GM21381 (cell line): ENCODE measurements around the gene ADAMTS18.

Experiments used
- ATAC-seq: cut with Tn5 transposase; IDR thresholded peaks from one replicate; pipeline ENCODE4 v1.9.1; 2021; ENCODE audit warnings: mild to moderate bottlenecking, moderate library complexity; ENCODE audit not compliant: unreplicated experiment

The ADAMTS18 gene

DNA sequence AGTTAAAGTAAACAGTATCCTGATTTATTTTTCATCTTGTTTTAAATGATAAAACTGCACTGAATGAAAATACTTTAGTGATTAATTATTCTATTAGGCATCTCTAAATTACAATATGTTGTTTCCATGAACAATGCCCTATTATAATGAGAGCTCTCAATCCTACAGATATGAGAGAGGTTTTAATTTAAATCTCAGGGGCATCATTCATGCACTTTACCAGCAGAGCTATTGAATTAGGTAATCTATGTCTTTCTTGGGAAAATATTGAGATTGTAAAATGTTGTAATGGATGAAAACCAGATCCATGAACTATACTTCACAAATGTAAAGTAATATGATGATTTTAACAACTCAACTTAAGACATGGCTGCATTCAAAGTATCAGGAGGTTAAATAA is 103.8 kb downstream of the ADAMTS18 start:
- no peak for ATAC-seq

DNA sequence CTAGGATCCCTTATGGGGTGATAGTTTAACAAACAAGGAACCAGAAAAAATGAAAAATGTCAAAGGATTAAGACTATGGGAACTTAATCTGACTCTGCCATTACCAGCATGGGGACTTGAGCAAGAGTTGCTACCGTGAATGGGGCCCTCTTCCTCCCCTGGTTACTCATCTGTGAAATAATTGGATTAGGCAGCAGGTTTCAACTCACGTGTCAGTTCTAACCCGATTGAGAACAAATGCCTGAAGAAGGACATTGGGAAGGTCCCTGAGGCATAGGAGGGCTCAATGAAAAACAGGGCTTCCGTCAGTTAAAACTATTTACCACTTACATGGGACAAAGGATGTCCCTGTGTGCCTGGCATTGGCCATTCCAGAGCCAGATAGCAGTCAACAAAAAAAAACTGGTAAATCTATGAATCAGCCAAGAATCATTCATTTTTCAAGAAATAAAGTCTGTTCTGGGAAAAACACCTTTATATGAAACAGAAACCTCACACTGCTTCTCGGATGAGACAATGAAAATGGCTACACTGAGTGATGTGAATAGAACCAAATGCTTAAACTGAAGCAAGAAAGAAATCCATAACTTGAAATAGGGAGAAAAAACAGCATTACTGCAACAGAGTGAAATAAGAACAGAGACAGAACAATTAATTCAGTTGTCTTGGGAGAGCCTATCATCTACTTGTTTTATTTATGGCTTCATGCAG is 104.3 kb downstream of the ADAMTS18 start:
- ATAC-seq: no peak

DNA sequence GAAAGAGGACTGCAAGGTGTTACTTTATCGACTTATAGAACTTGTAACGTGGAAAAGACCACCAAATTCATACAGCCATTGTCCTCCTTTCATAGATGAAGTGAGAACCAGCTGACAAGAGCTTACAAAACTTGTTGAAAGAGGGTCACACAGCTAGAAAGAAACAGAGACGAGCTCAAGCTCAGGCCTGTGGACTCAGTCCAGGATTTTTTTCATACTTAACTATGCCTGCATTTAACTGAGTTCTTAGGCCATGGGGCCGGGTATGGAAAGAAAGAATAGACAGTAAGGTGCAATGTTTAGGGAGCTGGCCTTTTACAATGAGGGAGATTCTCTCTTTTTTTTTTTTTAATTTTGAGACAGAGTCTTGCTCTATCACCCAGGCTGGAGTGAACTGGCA is 106.1 kb downstream of the ADAMTS18 start:
- no peak for ATAC-seq

DNA sequence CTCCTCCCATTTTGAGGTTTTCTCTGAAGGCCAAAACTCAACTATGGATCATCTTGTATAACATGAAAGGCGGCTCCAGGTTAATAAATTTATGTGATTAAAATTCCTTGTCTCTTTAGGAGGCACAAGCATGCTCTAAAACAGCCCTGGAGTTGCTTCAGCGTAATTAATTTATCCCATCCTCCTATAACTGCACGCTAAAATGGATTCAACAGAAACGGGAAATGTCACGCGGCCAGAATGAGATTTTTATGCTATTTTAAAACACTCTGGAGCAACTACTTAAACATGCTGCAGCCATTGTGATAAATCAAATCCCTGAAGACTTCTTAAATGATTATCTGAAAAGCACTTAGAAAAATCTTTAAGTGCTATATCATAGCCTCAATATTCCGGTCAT is 106.6 kb downstream of the ADAMTS18 start:
- no peak for ATAC-seq

DNA sequence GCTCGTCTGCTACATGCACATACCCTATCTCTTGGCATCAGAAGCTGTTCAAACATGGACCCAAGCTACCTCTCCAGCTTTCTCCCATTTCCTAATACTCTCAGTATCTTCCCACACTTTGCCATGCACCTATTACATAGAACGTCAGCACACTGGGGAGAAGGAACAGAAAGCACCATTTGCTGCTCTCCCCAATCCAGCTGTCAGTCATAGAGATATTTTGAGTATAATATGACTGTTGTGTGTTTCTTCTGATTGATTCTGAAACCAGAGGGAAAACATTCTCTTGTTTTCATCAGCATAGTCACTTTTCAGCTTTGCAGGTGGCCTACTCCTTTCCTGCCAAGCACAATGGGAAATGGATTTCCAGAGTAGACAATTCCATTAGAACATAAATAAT is 107.1 kb downstream of the ADAMTS18 start:
- no peak for ATAC-seq

DNA sequence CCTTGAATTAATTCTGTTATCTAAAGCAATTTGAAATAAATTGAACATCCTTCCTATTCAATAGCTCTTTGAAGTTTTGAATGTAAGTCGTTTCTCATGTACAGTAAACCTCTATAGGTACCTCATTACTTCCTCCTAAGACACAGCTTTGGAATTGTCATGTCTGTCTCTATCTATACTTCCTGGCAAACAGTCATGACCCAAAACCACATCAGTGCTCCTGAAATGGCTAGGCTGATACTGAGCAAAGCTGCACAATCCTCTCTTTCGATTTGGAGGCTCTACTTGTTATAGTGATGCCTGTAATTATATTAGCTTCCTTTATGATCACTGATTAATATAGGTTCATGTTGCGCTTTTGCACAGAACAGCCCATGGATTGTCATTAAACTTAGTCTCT is 110.1 kb downstream of the ADAMTS18 start:
- ATAC-seq: no peak

DNA sequence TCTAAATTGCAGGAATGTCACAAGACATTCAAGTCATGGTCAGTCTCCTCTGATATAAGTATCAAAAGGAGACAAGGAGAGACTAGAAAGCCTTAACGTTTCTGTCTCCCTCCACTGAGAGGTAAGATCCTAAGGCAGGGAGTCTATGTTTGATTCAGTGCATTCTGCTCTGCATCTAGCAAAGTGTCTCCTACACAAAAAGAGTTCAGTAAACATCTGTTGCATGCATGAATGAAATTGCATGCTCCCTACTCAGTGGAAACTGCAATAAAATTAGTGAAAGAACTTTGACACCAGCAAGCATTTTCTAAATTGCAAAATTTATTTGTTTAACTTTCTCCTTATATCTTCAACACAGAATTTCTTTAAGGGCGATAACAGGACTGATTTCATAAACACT is 111.1 kb downstream of the ADAMTS18 start:
- ATAC-seq: no peak

DNA sequence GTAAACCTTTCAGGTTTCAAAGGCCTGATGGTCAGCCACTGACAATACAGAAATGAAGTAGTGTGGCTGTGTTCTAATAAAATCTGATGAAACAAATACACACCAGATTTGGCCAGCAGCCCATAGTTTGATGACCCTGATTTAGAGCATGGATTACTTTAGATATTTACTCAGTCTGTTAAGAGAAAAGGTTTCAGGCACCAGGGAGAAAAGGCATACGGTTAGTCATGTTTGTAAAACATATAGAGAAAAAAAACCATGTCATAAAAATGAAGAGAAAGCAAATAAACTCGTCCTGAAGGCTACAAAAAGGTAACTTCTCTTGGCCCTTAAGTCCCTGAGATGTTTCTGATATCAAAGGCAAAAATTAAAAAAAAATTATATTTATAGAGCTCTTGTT is 112.1 kb downstream of the ADAMTS18 start:
- no peak for ATAC-seq

DNA sequence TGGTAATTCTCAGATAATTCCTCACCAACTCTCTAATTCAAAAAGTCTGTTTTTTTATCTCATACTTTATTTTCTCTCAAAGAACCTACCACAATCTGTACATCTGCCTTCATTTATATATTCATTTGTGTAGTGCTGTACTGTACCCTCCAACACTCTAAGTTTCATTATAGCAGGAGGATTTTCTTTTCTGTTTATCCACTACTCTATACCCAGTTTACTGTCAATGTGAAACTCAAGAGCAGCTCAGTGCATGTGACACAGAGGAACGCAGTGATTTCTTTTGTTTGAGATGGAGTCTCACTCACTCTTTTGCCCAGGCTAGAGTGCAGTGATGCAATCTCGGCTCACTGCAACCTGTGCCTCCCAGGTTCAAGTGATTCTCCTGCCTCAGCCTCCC is 117.8 kb downstream of the ADAMTS18 start:
- ATAC-seq: no peak

DNA sequence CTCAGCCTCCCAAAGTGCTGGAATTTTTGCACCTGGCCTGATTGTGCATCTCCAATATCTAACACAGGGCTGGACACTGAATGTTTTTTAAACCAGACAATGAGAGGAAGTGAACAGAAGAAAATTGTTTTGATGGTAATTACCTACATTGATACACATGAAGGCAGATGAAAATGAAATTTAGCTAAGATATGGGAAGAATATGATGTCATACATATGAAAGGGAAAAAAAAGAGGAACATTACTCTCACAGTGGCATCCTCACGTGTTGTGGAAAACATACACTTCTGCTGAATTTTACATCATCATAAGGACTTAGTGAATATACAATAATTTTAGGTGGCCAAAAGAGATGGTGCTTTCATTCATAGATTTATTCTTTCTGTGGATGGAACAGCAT is 124.0 kb downstream of the ADAMTS18 start:
- no peak for ATAC-seq

DNA sequence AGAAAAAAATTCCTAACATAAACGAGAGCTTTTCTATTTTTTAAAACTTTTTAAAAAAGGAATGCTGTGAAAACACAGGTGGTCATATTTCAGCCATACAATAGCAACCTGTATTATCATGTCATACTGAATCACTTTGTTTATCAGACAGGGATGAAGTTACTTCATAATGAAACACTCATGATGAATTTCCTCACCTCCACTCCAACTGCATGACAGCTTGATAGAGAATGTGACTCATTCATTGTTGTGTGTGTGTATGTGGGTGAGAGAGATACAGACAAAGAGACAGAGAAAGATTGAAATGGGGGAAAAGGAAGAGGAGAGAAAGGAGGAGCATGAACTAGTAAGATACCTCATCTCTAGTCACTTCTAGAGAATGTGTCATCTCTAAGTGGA is 126.7 kb downstream of the ADAMTS18 start:
- no peak for ATAC-seq

DNA sequence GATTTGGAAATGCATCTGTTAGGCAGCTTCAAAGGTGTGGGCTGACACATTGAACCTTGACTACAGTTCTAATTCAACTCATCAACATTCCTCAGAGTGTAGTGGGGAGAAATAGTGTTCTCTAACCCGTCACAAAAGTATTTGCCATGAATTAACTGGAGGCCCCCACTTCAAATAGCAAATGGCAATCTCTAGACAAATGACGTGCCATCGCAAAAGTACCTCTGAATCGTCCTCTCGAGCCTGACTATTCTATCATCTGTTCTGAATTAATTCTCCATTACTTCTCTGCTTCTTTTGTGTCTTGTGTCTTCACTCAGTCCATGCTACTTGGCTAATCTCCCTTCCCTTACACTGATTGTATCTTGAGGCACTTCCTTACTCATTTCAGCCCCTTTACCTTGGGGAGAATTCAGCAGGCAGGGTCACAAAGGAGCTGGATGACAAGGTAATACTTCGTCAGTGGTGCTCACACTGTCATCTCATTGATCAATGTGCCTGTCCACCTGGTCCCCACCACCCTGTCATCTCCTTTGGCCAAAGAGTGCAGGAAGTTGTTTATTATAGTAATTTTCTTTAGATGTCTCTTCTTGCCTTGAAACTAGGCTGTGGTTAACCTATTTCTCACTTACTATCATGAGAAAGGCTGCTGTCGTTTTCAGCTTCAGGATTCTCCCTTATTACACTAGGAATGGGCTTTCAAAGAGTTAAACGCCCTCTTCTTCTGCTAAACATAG is 127.2 kb downstream of the ADAMTS18 start:
- no peak for ATAC-seq

DNA sequence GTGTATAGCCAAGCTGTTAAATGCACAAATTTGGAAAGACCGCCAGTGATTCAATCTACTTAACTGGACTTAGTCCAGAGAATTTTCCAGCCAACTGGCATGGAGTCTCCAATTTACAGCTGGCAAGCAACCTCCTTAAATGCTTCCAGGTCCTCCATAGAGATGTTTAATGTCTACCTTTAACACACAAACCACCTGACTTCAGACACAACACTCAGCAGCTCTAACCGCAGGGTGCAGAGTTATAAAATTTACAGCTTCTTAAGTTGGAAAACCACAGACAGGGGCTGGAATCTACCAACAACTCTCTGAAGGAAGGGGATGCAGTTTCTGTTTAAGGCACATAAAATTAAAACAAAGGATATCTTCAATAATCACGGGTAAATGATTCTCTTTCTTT is 128.8 kb downstream of the ADAMTS18 start:
- ATAC-seq: no peak

DNA sequence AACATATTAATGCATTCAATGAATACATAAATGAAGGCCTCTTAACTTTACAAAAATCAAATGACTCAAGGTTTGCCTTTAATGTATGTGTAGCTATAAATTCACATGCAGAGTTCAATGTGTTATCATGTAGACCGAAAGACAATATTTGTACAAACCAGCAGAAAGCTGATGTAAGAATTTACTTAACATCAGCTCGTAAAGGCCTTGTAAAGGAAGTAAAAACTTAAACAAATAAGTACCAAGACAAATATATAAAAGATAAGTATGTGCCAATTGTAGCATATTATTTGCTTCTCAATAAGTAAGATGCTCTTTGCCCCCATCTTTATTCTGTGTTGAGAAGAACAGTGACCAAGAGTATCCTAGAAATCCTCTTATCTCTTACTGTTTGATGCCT is 130.0 kb downstream of the ADAMTS18 start:
- no peak for ATAC-seq

DNA sequence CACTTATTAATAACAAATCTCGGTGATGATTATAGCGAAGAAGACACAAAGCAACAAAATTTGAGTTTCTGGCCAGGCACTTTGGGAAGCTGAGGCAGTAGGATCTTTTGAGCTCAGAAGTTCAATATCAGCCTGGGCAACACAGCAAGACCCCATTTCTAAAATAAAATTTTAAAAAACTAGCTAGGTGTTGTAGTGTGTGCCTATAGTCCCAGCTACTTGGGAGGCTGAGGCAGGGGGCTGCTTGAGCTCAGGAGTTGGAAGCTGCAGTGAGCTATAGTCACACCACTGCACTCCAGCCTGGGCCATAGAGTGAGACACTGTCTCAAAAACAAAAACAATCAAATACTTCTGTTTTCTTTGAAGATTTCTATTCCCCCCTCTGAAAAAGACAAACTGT is 130.7 kb downstream of the ADAMTS18 start:
- ATAC-seq: no peak

DNA sequence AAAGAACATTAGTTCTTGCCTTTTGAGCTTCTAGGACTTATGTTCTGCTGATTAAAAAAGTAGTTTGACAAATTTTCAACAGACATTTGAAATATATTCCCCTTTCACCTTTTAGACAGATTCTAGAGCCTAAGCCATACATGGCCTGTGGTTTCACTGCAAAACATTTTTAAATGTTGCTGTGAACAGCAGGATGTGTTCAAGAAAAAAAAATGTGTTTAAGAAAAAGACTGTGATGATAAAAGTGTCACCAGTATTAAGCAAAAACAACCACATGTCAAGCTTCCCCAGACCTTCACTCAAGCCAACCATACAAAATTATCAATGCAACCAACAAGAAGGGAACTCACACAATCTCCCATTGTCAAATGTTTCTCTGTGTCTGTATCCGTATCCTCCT is 132.2 kb downstream of the ADAMTS18 start:
- ATAC-seq: no peak

DNA sequence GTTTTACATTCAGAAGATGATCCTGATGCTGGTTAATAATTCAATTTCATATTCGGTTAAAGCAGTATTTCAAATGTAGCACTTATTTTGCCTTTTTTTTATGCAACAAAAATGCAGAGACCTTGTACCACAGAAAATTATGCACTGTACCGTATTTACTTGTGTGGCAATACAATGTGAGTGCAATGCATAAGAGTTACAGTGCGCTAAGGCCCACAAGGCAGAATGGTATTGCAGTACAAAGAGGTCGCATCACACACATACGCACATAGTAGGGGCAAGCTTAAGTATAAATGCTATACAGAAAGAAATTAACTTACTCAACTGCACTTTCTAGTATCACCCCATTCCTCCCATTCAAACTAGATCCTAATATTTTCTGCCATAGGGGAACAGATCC is 132.6 kb downstream of the ADAMTS18 start:
- ATAC-seq: no peak

DNA sequence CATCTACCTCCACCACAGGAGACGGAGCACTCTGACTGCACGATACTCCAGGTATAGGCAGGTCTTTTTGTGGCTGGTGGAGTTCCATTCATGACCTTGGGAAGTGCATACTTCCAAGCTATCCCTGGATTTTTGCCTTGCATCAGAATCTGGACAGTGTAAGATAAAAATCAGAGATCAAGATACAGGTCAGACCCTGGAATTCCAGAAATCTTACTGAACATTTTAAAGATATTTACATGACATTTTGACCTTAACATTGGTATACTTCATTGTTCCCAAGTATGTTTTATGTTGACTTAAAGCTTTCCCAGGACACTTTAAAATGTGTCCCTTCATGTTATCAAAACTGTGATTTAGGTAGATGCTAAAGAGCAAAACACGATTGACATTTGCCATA is 134.6 kb downstream of the ADAMTS18 start:
- no peak for ATAC-seq

DNA sequence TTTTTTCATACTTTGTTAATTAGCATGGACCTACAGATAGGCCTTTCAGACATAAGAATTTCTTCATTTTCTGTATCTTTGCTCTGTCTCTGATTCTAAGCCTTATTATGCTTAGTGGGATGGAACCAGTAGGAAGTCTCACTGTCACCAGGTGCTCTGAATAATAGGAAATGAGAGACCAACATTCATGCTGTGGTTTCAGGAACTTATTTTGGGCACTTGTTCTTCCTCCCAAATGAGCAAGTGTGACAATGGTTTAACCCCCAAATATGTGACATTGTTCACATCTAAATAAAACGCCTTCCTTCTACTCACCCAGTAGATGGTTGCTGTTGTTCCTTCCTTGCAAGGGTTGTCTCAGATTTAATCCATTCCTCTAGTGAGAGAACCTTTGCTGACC is 135.4 kb downstream of the ADAMTS18 start:
- ATAC-seq: no peak

DNA sequence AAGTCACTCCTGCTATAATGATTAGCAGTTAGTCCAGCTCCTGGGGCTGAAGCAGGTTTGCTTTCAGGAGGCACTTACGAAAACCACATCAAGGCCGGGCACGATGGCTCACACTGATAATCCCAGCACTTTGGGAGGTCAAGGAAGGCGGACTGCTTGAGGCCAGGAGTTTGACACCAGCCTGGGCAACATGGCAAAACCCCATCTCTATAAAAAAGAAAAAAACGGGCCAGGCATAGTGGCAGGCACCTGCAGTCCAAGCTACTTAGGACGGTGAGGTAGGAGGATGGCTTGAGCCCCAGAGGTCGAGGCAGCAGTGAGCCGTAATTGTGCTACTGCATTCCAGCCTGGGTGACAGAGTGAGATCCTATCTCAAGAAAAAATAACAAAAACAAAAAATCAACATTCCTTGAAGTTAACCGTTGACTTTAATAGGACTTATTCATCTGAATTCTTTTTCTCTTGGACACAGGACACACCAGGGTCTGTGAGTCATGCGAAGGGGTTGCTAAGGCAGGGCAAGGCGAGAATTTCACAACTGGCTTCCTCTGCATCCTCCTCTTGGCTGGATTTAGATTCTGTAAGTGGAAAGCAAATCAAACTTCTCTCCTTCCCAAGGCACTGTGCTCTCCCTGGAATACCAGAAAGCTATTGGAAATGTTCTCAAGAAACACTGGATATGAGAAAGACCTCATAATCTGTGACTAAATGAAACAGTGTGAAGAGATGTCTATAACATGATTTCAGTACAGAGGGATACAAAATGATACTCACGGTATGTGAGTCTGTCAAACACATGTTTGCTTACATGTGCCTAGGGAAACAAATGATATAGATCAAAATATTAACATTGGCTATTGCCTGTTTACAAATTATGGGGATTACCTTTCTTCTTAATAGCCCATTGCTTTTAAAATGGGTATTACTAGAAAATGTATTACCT is 136.1 kb downstream of the ADAMTS18 start:
- ATAC-seq: no peak

DNA sequence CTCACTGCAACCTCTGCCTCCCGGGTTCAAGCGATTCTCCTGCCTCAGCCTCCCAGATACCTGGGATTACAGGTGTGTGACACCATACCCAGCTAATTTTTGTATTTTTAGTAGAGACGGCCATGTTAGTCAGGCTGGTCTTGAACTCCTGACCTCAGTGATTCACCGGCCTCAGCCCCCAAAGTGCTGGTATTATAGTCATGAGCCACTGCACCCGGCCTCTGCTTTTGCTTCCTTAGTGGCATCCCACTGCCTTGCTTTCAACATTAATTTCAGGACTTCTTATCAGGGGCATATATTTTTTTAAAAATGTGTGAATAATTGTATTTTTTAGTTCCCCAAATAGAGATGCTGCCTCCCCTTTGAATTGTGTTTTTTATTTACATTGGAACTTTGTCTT is 136.8 kb downstream of the ADAMTS18 start:
- ATAC-seq: no peak

DNA sequence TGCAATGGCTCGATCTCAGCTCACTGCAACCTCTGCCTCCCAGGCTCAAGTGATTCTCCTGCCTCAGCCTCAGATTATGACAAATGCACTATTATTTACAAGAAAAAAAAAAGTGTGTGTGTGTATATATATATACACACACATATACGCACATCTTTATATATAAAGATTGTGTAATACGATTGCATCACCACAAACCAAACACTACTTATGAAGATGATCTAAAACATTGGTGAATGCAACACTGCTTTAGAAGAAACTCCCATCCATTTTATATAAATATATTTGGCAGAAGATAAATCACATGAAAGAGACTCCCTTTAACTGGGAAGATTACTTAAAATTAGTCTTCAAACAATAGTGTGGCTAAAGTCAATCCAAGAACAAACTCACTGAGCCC is 138.9 kb downstream of the ADAMTS18 start:
- ATAC-seq: no peak
